ENCODE data around the gene ICA1L.

GRCh38 chr2:202760848-202761247 lies 110.7 kb downstream of the ICA1L start:
- TF ChIP-seq REST (tag by site-specific recombination; IDR thresholded peaks at IDR 0.05) (no peak), PRDM1 (tag by site-specific recombination; IDR thresholded peaks at IDR 0.05) (no peak), CTCF (tag by site-specific recombination; IDR thresholded peaks at IDR 0.05) (no peak), ZNF174 (tag by site-specific recombination; IDR thresholded peaks at IDR 0.05) (no peak), KLF9 (tag by site-specific recombination; IDR thresholded peaks at IDR 0.05; ENCODE audit: low read depth) (no peak), ZBTB10 (tag by site-specific recombination; IDR thresholded peaks at IDR 0.05) (no peak), TCF7L2 (IDR thresholded peaks at IDR 0.05; ENCODE audit: borderline replicate concordance, low read depth, low read length) (no peak), SP2 (tag by site-specific recombination; IDR thresholded peaks at IDR 0.05) (no peak), ZNF169 (tag by site-specific recombination; IDR thresholded peaks at IDR 0.05) (no peak), ZNF580 (tag by site-specific recombination; IDR thresholded peaks at IDR 0.05) (no peak)

All from HEK293 (cell line).